Astrocyte of the cerebellum (primary cell): ENCODE results near the gene HCFC1.

ENCODE experiments used
- DNase-seq: peaks from one replicate; pipeline ENCODE4 v3.0.0-alpha.2; 2011; ENCODE audit warnings: low read depth
- H3K4me3 ChIP-seq: 2 replicates; pipeline ENCODE4 v1.5.1; 2011; ENCODE audit warnings: mild to moderate bottlenecking, low read depth, low read length, moderate library complexity
- CTCF ChIP-seq: IDR thresholded peaks from 2 replicates; pipeline ENCODE4 v1.5.1; 2012; ENCODE audit warnings: low read length, low read depth, moderate library complexity, mild to moderate bottlenecking; ENCODE audit errors: missing control alignments
- in situ Hi-C: cut with HindIII; loops from 2 replicates; pipeline ENCODE4 v1.10.0; 2017; ENCODE audit warnings: low sequenced_read_pairs

HCFC1 gene

GRCh38 chrX:153959649-153960048 is 12.0 kb downstream of the HCFC1 start:
- DNase-seq, result no peak
- no peak overlapping the region for H3K4me3 ChIP-seq
- no peak for TF ChIP-seq CTCF
- in situ Hi-C loops, result no loop called here

GRCh38 chrX:153958605-153959004 is 13.0 kb downstream of the HCFC1 start:
- TF ChIP-seq CTCF, result no peak
- H3K4me3 ChIP-seq, result no peak overlapping the region
- in situ Hi-C loops, result no loop called here
- no peak for DNase-seq

- no peak for DNase-seq
- in situ Hi-C loops, result no loop called here
- TF ChIP-seq CTCF, result no peak
- H3K4me3 ChIP-seq, result no peak overlapping the region
Measured at GRCh38 chrX:153957224-153957623, 14.4 kb downstream of the HCFC1 start.

- no peak for DNase-seq
- H3K4me3 ChIP-seq, result no peak overlapping the region
- in situ Hi-C loops, result no loop called here
- TF ChIP-seq CTCF, result no peak
Measured at GRCh38 chrX:153956044-153956907, 15.3 kb downstream of the HCFC1 start.

- no peak for DNase-seq
- TF ChIP-seq CTCF, result no peak
- in situ Hi-C loops, result no loop called here
- no peak overlapping the region for H3K4me3 ChIP-seq
Measured at GRCh38 chrX:153955228-153955732, 16.3 kb downstream of the HCFC1 start.

GRCh38 chrX:153954558-153955227 is 16.9 kb downstream of the HCFC1 start:
- H3K4me3 ChIP-seq, result no peak overlapping the region
- in situ Hi-C loops, result no loop called here
- no peak for TF ChIP-seq CTCF
- no peak for DNase-seq
